ENCODE results near the gene PLXNC1. TPM values are rescaled to one million over a fixed set of nuclear protein-coding genes. Genes with fewer than 3 reads are reported as not detected.

Gene PLXNC1
- total RNA-seq, 3 donors from 2014 or later: 5.2 to 13.2 (median 6.2) TPM

GRCh38 chr12:94284859-94285258 lies 136.5 kb downstream of the PLXNC1 start:
- ATAC-seq: no peak
- DNase-seq: no peak
- intact Hi-C loops (cut with DNase I, micrococcal nuclease): no loop called here

GRCh38 chr12:94285943-94286582 lies 137.7 kb downstream of the PLXNC1 start:
- intact Hi-C loops (cut with DNase I, micrococcal nuclease): no loop called here
- ATAC-seq (no peak), DNase-seq (no peak)
- TF ChIP-seq CTCF (IDR thresholded peaks at IDR 0.05): no peak
- no peak overlapping the region for H3K4me3 ChIP-seq
- H3K4me1 ChIP-seq (ENCODE audit: low read depth): peaks cover 13% of the 10 kb centered on the region
- no peaks in the 10 kb centered on the region for H3K9me3 ChIP-seq
- no peaks in the 10 kb centered on the region for H3K36me3 ChIP-seq (ENCODE audit: low read depth)

More at GRCh38 chr12:94284859-94285258, 136.5 kb downstream of the PLXNC1 start:
- Histone ChIP-seq H3K4me3 (no peak overlapping the region), H3K36me3 (ENCODE audit: low read depth) (no peaks in the 10 kb centered on the region), H3K9me3 (no peaks in the 10 kb centered on the region), H3K4me1 (ENCODE audit: low read depth) (peaks cover 13% of the 10 kb centered on the region)
- TF ChIP-seq CTCF (IDR thresholded peaks at IDR 0.05): no peak

DNA sequence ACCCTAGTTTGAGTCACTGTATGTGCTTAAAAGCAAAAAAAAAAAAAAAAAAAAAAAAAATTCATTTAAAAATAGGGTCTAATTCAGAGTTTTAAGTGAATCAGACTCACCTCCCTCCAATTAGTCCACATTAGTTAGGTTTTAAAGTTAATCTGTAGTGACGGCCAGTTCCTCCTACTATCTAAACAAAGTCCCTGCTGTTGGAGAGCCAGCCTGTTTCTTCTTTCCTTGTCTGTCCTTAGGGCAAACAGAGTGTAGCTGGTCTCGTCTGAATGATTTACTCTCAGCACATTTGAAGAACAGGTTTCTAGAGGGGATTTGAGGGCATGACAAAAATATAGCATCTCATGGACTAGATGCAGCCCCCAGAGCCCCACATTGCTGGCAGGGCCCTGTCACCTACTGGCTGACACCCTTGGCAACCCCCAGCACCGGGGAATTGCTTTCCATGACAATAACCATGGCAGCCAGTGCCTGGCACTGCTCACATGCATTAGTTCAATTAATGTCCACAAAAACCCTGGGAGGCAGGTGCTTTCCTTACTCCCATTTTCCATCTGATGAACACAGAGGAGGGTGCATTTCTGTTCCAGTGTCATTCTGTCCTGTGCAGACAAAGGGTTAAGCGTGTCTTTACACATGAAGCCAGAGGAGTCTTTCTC lies 138.3 kb downstream of the PLXNC1 start:
- peaks cover 13% of the 10 kb centered on the region for H3K4me1 ChIP-seq (ENCODE audit: low read depth)
- ATAC-seq (peak; percentile 65), DNase-seq (no peak)
- no peaks in the 10 kb centered on the region for H3K9me3 ChIP-seq
- H3K36me3 ChIP-seq (ENCODE audit: low read depth): no peaks in the 10 kb centered on the region
- intact Hi-C loops (cut with DNase I, micrococcal nuclease): no loop called here
- no peak overlapping the region for H3K4me3 ChIP-seq
- TF ChIP-seq CTCF (IDR thresholded peaks at IDR 0.05): no peak

GRCh38 chr12:94287245-94287628 lies 138.9 kb downstream of the PLXNC1 start:
- DNase-seq (peak in 2 of 3 donors; percentile 41 to 61), ATAC-seq (peak; percentile 77)
- no peak overlapping the region for H3K4me3 ChIP-seq
- intact Hi-C loops (cut with DNase I, micrococcal nuclease): no loop called here
- H3K36me3 ChIP-seq (ENCODE audit: low read depth): no peaks in the 10 kb centered on the region
- no peak for TF ChIP-seq CTCF (IDR thresholded peaks at IDR 0.05)
- no peaks in the 10 kb centered on the region for H3K9me3 ChIP-seq
- peaks cover 13% of the 10 kb centered on the region for H3K4me1 ChIP-seq (ENCODE audit: low read depth)

DNA sequence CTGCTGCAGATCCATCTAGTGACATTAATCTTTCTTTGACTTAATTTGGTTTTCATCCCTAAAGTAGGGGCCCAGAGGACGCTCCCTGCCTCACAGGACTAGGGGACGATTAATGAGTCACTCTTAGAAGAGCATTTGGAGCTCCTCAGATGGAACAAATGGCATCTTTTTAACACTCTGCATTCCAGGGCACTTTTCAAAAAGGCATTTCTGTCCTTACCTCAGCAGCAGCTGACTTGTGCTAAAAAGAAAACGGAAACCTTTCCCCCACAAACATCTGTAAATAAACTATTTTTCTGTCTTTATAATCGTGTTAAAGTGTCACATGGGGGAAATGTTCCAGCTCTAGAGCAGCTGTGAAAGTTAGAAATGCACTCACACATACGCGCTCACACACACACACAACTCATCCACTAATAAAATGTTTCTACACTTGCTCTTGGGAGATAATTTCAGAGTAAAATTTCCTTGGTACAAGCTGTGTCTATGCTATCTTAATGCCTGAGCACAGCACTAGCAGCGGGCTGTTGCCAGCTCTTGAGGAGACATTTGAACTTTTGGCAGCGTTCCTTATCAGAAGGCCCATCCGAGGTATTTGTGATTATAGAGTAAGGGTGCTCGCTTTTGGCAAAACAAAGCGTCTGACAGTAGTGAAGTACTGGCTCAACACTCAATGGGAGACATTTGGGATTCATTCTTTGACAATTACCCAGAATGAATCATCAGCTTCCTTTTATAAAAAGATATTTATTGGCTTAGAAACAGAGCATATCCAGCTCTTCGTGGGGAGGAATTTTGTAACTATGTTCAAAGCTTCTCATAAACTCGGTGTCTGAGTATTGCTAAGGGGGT lies 141.3 kb downstream of the PLXNC1 start:
- Histone ChIP-seq H3K4me1 (ENCODE audit: low read depth) (peaks cover 13% of the 10 kb centered on the region), H3K36me3 (ENCODE audit: low read depth) (no peaks in the 10 kb centered on the region), H3K9me3 (no peaks in the 10 kb centered on the region), H3K4me3 (no peak overlapping the region)
- DNase-seq (no peak), ATAC-seq (no peak)
- intact Hi-C loops (cut with DNase I, micrococcal nuclease): no loop called here
- no peak for TF ChIP-seq CTCF (IDR thresholded peaks at IDR 0.05)
